Testis (tissue), 2 donors: Measurements from ENCODE around the gene XYLT1.

Source experiments
- CTCF ChIP-seq, 3 experiments: fragments of 450-650 bp in 2 of 3; fragments of 200-600 bp in 1 of 3; sonication (generic) in 1 of 3; IDR thresholded peaks; one replicate each; pipeline ENCODE4 v1.5.1; 2016 to 2019; ENCODE audit warnings: antibody characterized with exemption in 3 of 3, mild to moderate bottlenecking in 2 of 3, moderate library complexity in 1 of 3
- POLR2A ChIP-seq: fragments of 450-650 bp; IDR thresholded peaks from one replicate; pipeline ENCODE4 v1.6.1; 2017; ENCODE audit warnings: antibody characterized with exemption, mild to moderate bottlenecking, moderate library complexity

GRCh38 chr16:17362946-17363345 is 107.8 kb downstream of the XYLT1 start:
- TF ChIP-seq POLR2A (no peak), CTCF (IDR thresholded peaks at IDR 0.05) (no peak)
